ENCODE results near the gene ALDH8A1. TPM values are rescaled to one million over a fixed set of nuclear protein-coding genes. Genes with fewer than 3 reads are reported as not detected.

The ALDH8A1 gene
- total and polyA plus RNA-seq, 2 of the 13 experiments (the other 11 are each of a cell fraction or from before 2014, with no cell fraction given) = 1.1 to 3.4 TPM

DNA sequence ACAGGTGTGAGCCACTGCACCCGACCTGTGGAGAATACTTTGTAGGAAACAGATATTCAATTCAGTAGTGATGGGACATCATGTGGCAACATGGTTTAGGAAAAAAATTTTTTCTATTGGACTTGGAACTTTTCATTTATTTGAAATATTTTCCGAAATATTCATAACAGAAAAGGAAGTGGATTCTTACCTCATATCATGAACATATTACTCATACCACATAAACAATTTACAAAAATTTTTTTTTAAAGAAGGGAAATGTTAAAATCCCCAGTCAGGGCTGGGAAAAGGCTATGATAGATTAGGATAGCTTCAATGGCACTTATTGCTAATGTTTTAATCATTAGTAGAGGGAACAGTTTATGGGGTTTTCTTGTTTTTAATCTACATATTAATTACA lies 6.8 kb upstream of the ALDH8A1 start:
- no peaks in the 10 kb centered on the region; a peak in 1 of 5 replicates for H3K36me3 ChIP-seq (replicated peaks in 1 of 2; ENCODE audit: control insufficient read depth in 1 of 2, insufficient read depth in 2 of 2, low read length in 2 of 2)
- no peak overlapping the region for H3K4me2 ChIP-seq (ENCODE audit: low read depth, low read length)
- 92% methylated on average over 2 of the region's 2 CpGs for WGBS (ENCODE audit: low lambda C conversion rate)
- ATAC-seq = no peak
- no peak overlapping the region for H3K27ac ChIP-seq (ENCODE audit: extremely low read length, insufficient read depth, low read length)
- peaks cover 19% of the 10 kb centered on the region for H3K4me1 ChIP-seq (ENCODE audit: insufficient read depth, low read length)
- CTCF ChIA-PET (ENCODE audit: low intra/inter-chr PET ratio, low total read pairs) = no interaction called here
- DNase-seq (ENCODE audit: low spot score) = no peak
- H3K9me3 ChIP-seq (ENCODE audit: low read length) = no peaks in the 10 kb centered on the region
- H3K79me2 ChIP-seq (ENCODE audit: insufficient read depth, low read length) = no peaks in the 10 kb centered on the region
- H2AFZ ChIP-seq (ENCODE audit: low read length) = no peak overlapping the region
- intact Hi-C loops (cut with micrococcal nuclease; ENCODE audit: unreplicated experiment) (no loop called here), in situ Hi-C loops (cut with HindIII; ENCODE audit: extremely low pct_ligation_motif_present, low pct_unique_long_range_greater_than_20kb) (no loop called here)
- H3K4me3 ChIP-seq (replicated peaks in 1 of 3; ENCODE audit: insufficient read depth in 1 of 3, low read depth in 2 of 3, low read length in 3 of 3) = no peak overlapping the region
- no peaks in the 10 kb centered on the region for H3K27me3 ChIP-seq (ENCODE audit: control insufficient read depth in 1 of 2, insufficient read depth in 2 of 2, low read length in 2 of 2)
- TF ChIP-seq ZNF562 (CRISPR knock-in tag; IDR thresholded peaks at IDR 0.05; ENCODE audit: borderline replicate concordance) (no peak), E2F1 (CRISPR knock-in tag; IDR thresholded peaks at IDR 0.05) (no peak), TCF12 (IDR thresholded peaks at IDR 0.05) (no peak), TCF12 (CRISPR knock-in tag; IDR thresholded peaks at IDR 0.05) (no peak), ZNF564 (CRISPR knock-in tag; IDR thresholded peaks at IDR 0.05) (no peak), ZNF556 (CRISPR knock-in tag; IDR thresholded peaks at IDR 0.05; ENCODE audit: borderline replicate concordance) (no peak), ZNF781 (CRISPR knock-in tag; IDR thresholded peaks at IDR 0.05; ENCODE audit: borderline replicate concordance, not compliant biosample characterization) (no peak), RXRA (CRISPR knock-in tag; IDR thresholded peaks at IDR 0.05) (no peak)
- TF ChIP-seq, protein P1, sequence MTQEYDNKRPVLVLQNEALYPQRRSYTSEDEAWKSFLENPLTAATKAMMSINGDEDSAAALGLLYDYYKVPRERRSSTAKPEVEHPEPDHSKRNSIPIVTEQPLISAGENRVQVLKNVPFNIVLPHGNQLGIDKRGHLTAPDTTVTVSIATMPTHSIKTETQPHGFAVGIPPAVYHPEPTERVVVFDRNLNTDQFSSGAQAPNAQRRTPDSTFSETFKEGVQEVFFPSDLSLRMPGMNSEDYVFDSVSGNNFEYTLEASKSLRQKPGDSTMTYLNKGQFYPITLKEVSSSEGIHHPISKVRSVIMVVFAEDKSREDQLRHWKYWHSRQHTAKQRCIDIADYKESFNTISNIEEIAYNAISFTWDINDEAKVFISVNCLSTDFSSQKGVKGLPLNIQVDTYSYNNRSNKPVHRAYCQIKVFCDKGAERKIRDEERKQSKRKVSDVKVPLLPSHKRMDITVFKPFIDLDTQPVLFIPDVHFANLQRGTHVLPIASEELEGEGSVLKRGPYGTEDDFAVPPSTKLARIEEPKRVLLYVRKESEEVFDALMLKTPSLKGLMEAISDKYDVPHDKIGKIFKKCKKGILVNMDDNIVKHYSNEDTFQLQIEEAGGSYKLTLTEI (CRISPR knock-in tag; conservative IDR thresholded peaks at IDR 0.05) = no peak
- TF ChIP-seq, protein P2, sequence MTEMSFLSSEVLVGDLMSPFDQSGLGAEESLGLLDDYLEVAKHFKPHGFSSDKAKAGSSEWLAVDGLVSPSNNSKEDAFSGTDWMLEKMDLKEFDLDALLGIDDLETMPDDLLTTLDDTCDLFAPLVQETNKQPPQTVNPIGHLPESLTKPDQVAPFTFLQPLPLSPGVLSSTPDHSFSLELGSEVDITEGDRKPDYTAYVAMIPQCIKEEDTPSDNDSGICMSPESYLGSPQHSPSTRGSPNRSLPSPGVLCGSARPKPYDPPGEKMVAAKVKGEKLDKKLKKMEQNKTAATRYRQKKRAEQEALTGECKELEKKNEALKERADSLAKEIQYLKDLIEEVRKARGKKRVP (CRISPR knock-in tag; IDR thresholded peaks at IDR 0.05) = no peak
- TF ChIP-seq, protein P3, sequence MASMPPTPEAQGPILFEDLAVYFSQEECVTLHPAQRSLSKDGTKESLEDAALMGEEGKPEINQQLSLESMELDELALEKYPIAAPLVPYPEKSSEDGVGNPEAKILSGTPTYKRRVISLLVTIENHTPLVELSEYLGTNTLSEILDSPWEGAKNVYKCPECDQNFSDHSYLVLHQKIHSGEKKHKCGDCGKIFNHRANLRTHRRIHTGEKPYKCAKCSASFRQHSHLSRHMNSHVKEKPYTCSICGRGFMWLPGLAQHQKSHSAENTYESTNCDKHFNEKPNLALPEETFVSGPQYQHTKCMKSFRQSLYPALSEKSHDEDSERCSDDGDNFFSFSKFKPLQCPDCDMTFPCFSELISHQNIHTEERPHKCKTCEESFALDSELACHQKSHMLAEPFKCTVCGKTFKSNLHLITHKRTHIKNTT (CRISPR knock-in tag; IDR thresholded peaks at IDR 0.05) = no peak
- TF ChIP-seq, protein P4, sequence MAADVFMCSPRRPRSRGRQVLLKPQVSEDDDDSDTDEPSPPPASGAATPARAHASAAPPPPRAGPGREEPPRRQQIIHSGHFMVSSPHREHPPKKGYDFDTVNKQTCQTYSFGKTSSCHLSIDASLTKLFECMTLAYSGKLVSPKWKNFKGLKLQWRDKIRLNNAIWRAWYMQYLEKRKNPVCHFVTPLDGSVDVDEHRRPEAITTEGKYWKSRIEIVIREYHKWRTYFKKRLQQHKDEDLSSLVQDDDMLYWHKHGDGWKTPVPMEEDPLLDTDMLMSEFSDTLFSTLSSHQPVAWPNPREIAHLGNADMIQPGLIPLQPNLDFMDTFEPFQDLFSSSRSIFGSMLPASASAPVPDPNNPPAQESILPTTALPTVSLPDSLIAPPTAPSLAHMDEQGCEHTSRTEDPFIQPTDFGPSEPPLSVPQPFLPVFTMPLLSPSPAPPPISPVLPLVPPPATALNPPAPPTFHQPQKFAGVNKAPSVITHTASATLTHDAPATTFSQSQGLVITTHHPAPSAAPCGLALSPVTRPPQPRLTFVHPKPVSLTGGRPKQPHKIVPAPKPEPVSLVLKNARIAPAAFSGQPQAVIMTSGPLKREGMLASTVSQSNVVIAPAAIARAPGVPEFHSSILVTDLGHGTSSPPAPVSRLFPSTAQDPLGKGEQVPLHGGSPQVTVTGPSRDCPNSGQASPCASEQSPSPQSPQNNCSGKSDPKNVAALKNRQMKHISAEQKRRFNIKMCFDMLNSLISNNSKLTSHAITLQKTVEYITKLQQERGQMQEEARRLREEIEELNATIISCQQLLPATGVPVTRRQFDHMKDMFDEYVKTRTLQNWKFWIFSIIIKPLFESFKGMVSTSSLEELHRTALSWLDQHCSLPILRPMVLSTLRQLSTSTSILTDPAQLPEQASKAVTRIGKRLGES (CRISPR knock-in tag; IDR thresholded peaks at IDR 0.05; ENCODE audit: borderline replicate concordance) = no peak
- POLR2A ChIA-PET = no interaction called here
- no TSS peak for BruUV-seq (replicated peaks)
- no peak overlapping the region for H3K9ac ChIP-seq (ENCODE audit: insufficient read depth, low read depth, low read length)
- H4K20me1 ChIP-seq (ENCODE audit: insufficient read depth, low read length) = no peaks in the 10 kb centered on the region
- no peak for FAIRE-seq

All from HepG2 (cell line).